ENCODE data around the gene ENAH.

The ENAH gene

GRCh38 chr1:225477296-225477911 lies 175.5 kb downstream of the ENAH start:
- no peaks in the 10 kb centered on the region for H3K9me3 ChIP-seq (ENCODE audit: insufficient read depth, low read length)
- TF ChIP-seq EZH2phosphoT487 (IDR thresholded peaks at IDR 0.05; ENCODE audit: low read depth), result no peak
- TF ChIP-seq CTCF (IDR thresholded peaks at IDR 0.05; ENCODE audit: low read depth, low read length), result no peak
- no peak overlapping the region for H3K9ac ChIP-seq (ENCODE audit: low read length)
- H3K4me2 ChIP-seq (ENCODE audit: low read length), result no peak overlapping the region
- H2AFZ ChIP-seq (ENCODE audit: low read depth, low read length), result no peak overlapping the region
- H3K4me3 ChIP-seq (ENCODE audit: low read length), result no peak overlapping the region
- no peaks in the 10 kb centered on the region for H3K36me3 ChIP-seq (replicated peaks; ENCODE audit: low read depth, low read length)
- no peaks in the 10 kb centered on the region for H3K79me2 ChIP-seq (ENCODE audit: low read length)
- no peaks in the 10 kb centered on the region for H4K20me1 ChIP-seq (ENCODE audit: insufficient read depth, low read length)
- peaks cover 26% of the 10 kb centered on the region for H3K27me3 ChIP-seq (ENCODE audit: low read depth, low read length)
- no peak overlapping the region for H3K27ac ChIP-seq (ENCODE audit: low read length)
- H3K4me1 ChIP-seq (ENCODE audit: low read length), result peaks cover 20% of the 10 kb centered on the region

- Histone ChIP-seq H3K4me2 (ENCODE audit: low read length) (no peak overlapping the region), H3K9me3 (ENCODE audit: insufficient read depth, low read length) (no peaks in the 10 kb centered on the region), H3K36me3 (replicated peaks; ENCODE audit: low read depth, low read length) (no peaks in the 10 kb centered on the region), H4K20me1 (ENCODE audit: insufficient read depth, low read length) (no peaks in the 10 kb centered on the region), H3K79me2 (ENCODE audit: low read length) (no peaks in the 10 kb centered on the region), H3K4me3 (ENCODE audit: low read length) (no peak overlapping the region), H3K4me1 (ENCODE audit: low read length) (peaks cover 20% of the 10 kb centered on the region), H3K9ac (ENCODE audit: low read length) (no peak overlapping the region), H2AFZ (ENCODE audit: low read depth, low read length) (no peak overlapping the region), H3K27ac (ENCODE audit: low read length) (no peak overlapping the region), H3K27me3 (ENCODE audit: low read depth, low read length) (peaks cover 18% of the 10 kb centered on the region)
- TF ChIP-seq CTCF (IDR thresholded peaks at IDR 0.05; ENCODE audit: low read depth, low read length) (no peak), EZH2phosphoT487 (IDR thresholded peaks at IDR 0.05; ENCODE audit: low read depth) (no peak)
Measured at GRCh38 chr1:225476538-225476988, 176.4 kb downstream of the ENAH start.

- Histone ChIP-seq H3K27me3 (ENCODE audit: low read depth, low read length) (peaks cover 14% of the 10 kb centered on the region), H3K4me3 (ENCODE audit: low read length) (no peak overlapping the region), H3K79me2 (ENCODE audit: low read length) (no peaks in the 10 kb centered on the region), H3K27ac (ENCODE audit: low read length) (no peak overlapping the region), H4K20me1 (ENCODE audit: insufficient read depth, low read length) (no peaks in the 10 kb centered on the region), H3K4me2 (ENCODE audit: low read length) (no peak overlapping the region), H3K4me1 (ENCODE audit: low read length) (peaks cover 18% of the 10 kb centered on the region), H2AFZ (ENCODE audit: low read depth, low read length) (no peak overlapping the region), H3K9me3 (ENCODE audit: insufficient read depth, low read length) (no peaks in the 10 kb centered on the region), H3K36me3 (replicated peaks; ENCODE audit: low read depth, low read length) (no peaks in the 10 kb centered on the region), H3K9ac (ENCODE audit: low read length) (no peak overlapping the region)
- TF ChIP-seq CTCF (IDR thresholded peaks at IDR 0.05; ENCODE audit: low read depth, low read length) (no peak), EZH2phosphoT487 (IDR thresholded peaks at IDR 0.05; ENCODE audit: low read depth) (no peak)
Measured at GRCh38 chr1:225476100-225476511, 176.8 kb downstream of the ENAH start.

GRCh38 chr1:225474986-225475820 lies 177.7 kb downstream of the ENAH start:
- H3K4me3 ChIP-seq (ENCODE audit: low read length), result peak overlapping the region; percentile 55
- H3K36me3 ChIP-seq (replicated peaks; ENCODE audit: low read depth, low read length), result no peaks in the 10 kb centered on the region
- no peaks in the 10 kb centered on the region for H3K79me2 ChIP-seq (ENCODE audit: low read length)
- TF ChIP-seq EZH2phosphoT487 (IDR thresholded peaks at IDR 0.05; ENCODE audit: low read depth) (no peak), CTCF (IDR thresholded peaks at IDR 0.05; ENCODE audit: low read depth, low read length) (peak; percentile 100)
- H3K27ac ChIP-seq (ENCODE audit: low read length), result no peak overlapping the region
- H4K20me1 ChIP-seq (ENCODE audit: insufficient read depth, low read length), result no peaks in the 10 kb centered on the region
- H3K4me1 ChIP-seq (ENCODE audit: low read length), result peaks cover 9% of the 10 kb centered on the region
- H3K4me2 ChIP-seq (ENCODE audit: low read length), result peak overlapping the region; percentile 69
- no peaks in the 10 kb centered on the region for H3K9me3 ChIP-seq (ENCODE audit: insufficient read depth, low read length)
- H2AFZ ChIP-seq (ENCODE audit: low read depth, low read length), result peak overlapping the region; percentile 77
- H3K27me3 ChIP-seq (ENCODE audit: low read depth, low read length), result peaks cover 10% of the 10 kb centered on the region
- H3K9ac ChIP-seq (ENCODE audit: low read length), result peak overlapping the region; percentile 33; the same call in 1 of the 2 replicates
